Measurements from ENCODE around the gene MAG.
A peak's percentile ranks its signal among the peaks of the same experiment; 100 is the strongest.

Gene MAG

DNA sequence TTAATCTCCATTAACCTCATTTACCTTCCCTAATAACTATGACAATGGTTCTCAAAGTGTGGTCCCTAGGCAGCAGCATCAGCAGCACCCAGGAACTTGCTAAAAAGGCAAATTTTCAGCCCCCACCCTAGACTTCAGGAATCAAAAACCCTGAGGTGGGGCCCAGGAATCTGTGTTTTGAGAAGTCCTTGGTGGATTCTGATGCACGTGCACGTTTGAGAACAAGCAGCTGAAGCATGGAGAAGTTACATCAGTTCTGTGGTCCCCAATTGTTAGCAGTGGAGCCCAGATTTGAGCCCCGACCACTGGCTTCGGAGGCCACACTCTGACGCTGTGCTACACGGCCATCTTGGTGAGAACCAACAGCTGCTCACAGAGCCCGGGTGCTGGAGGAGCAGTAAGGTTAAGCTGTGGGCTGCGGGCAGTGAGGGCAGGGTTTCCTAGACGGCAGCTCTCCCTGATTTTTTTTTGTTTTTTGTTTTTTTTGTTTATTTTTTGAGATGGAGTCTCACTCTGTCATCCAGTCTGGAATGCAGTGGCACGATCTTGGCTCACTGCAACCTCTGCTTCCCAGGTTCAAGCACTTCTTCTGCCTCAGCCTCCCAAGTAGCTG is 23.0 kb downstream of the MAG start:
- Histone ChIP-seq H3K4me3 (no peak overlapping the region), H3K27ac (no peak overlapping the region)
- no peak for DNase-seq (ENCODE audit: low spot score)
- TF ChIP-seq, protein P1, sequence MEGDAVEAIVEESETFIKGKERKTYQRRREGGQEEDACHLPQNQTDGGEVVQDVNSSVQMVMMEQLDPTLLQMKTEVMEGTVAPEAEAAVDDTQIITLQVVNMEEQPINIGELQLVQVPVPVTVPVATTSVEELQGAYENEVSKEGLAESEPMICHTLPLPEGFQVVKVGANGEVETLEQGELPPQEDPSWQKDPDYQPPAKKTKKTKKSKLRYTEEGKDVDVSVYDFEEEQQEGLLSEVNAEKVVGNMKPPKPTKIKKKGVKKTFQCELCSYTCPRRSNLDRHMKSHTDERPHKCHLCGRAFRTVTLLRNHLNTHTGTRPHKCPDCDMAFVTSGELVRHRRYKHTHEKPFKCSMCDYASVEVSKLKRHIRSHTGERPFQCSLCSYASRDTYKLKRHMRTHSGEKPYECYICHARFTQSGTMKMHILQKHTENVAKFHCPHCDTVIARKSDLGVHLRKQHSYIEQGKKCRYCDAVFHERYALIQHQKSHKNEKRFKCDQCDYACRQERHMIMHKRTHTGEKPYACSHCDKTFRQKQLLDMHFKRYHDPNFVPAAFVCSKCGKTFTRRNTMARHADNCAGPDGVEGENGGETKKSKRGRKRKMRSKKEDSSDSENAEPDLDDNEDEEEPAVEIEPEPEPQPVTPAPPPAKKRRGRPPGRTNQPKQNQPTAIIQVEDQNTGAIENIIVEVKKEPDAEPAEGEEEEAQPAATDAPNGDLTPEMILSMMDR (IDR thresholded peaks at IDR 0.05), result no peak

DNA sequence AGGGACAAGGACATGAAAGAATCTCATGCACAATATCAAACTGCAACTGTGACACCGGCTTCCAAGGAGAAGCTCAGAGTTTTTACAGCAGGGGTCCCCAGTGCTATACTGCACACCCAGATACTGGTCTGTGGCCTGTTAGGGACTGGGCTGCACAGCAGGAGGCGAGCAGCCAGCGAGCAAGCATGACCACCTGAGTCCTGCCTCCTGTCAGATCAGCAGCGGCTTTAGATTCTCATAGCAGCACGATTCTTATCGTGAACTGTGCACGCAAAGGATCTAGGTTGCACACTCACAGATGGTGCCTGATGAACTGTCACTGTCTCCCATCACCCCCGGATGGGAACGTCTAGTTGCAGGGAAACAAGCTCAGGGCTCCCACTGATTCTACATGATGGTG is 23.9 kb downstream of the MAG start:
- no peak overlapping the region for H3K27ac ChIP-seq
- DNase-seq (ENCODE audit: low spot score), result no peak
- TF ChIP-seq, protein P1 (IDR thresholded peaks at IDR 0.05), result no peak
- H3K4me3 ChIP-seq, result no peak overlapping the region

DNA sequence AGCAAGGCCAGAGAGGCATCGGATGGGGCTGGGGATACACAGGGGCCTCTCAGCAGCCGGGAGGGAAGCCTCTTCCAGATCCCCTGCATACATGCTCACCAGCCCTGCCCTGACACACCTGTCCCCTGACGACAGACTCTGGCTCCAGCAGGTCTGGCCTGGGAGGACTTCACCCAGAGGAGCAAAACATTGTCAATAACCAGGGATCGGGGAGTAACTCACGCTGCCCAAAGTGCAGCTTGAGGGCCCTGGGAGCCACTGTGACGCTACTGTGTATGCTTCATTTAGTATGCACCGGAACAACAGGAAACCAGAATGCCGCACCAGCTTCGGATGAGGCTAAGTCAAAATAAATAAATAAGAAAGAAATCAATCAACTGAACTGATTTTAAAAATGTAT is 24.6 kb downstream of the MAG start:
- no peak for DNase-seq (ENCODE audit: low spot score)
- Histone ChIP-seq H3K4me3 (no peak overlapping the region), H3K27ac (no peak overlapping the region)
- TF ChIP-seq, protein P1 (IDR thresholded peaks at IDR 0.05), result no peak

DNA sequence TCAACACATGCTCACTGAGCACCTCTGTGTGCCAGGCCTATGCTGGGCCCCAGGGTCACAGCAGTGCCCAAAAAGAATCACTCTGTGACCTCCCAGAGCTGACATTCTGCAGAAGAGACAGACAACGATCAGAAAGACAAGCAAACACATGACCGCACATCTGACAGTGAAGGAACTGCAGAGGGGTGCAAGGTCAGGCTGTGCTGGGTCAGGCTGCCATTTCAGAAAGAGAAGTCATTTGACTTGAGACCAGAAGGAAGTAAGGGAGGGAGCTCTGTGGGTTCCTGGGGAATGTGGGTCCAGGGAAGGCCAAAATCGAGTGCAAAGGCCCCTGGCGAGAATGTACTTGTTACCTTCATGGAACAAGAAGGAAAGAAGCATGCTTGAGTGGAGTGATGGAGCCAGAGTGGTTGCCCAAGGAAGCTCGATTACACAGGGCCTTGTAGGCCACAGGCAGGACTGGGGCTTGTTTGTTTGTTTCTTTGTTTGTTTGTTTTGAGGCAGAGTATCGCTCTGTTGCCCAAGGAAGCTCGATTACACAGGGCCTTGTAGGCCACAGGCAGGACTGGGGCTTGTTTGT is 25.6 kb downstream of the MAG start:
- no peak for DNase-seq (ENCODE audit: low spot score)
- TF ChIP-seq, protein P1 (IDR thresholded peaks at IDR 0.05), result no peak
- Histone ChIP-seq H3K4me3 (no peak overlapping the region), H3K27ac (no peak overlapping the region)

DNA sequence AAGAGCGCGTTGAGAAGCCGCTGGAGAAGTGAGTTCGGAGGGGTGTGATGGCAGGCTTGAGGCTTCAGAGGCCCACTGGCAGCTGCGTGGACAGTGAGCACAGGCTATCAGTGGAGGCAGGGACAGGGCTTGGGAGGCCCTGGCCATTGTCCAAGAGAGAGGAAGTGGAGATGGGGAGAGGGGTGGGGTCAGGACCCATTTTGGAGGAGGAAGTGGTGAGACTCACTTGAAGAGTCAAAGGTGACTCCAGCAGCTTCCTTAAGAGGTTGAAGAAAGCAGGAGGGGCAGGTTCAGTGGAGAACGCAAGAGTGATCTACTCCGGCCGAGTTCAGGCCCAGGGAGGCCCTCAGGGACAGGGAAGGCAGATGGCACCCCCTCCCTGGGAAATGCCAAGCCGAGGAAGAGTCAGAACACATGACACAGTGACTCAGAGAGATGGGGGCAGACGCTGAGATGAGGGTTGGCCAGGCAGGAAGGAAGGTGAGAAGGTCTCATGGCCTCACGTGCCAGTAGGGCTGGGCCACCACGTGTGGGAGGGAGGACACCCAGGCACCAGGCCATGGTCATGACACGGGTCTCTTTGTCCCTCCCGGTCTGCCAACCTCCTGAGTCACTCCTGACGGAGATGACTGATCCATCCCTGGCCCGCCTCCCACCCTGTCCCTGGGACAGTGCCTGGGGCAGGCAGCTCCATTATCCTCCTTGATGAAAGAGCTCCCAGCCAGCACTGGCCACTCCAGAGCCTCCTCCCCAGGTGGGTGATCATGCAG is 26.9 kb downstream of the MAG start:
- Histone ChIP-seq H3K4me3 (no peak overlapping the region), H3K27ac (peak overlapping the region in 1 of 2 donors; percentile 37)
- no peak for DNase-seq (ENCODE audit: low spot score)
- TF ChIP-seq, protein P1 (IDR thresholded peaks at IDR 0.05), result no peak

DNA sequence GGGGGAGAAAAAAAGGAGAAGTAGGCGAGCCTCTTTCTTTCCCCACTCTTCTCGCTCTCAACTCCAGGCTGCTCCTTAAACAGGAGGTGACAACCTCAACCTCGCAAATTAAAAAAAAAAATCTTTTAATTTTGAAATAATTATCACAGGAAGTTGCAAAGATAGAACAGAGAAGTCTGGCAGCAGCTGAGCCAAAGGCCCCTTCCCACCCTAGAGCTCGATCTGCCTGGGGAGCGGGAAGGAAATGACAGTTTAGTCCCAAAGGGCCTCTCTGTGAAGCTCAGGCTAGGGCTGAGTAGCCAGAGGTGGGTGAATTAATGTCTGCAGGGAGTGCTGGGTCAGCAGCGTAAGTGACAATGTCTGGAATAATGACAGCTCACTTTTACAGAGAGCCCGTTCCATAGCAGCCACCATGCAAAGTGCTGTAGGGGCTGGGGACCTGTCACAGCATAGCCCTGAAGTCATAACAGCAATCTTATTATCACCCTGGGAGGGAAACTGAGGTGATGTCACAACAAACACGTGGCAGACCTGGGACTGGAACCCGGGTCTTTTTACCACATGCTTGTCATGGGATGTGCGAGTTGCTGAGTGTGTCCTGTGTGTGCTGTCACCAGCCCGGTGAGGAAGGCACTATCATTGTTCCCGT is 28.2 kb downstream of the MAG start:
- no peak overlapping the region for H3K4me3 ChIP-seq
- DNase-seq (ENCODE audit: low spot score), result no peak
- no peak overlapping the region for H3K27ac ChIP-seq
- TF ChIP-seq, protein P1 (IDR thresholded peaks at IDR 0.05), result no peak

Data from coronary artery (tissue), 2 donors.